HFF-Myc (cell line): Measurements from ENCODE around the gene USP4.
"Not testable (repeated sequence)": the region's sequence is repeated elsewhere in the genome, so short reads cannot be mapped to it uniquely, and the experiment has no call there.

ENCODE experiments used
- DNase-seq: peaks from one replicate; pipeline ENCODE4 v3.0.0-alpha.2; 2011; ENCODE audit warnings: low read depth; ENCODE audit errors: extremely low read depth
- H3K4me3 ChIP-seq: replicated peaks from 2 replicates; pipeline ENCODE4 v1.5.1; 2011; ENCODE audit warnings: low read depth, mild to moderate bottlenecking, control low read depth, low read length
- CTCF ChIP-seq: IDR thresholded peaks from 2 replicates; pipeline ENCODE4 v1.5.1; 2012; ENCODE audit warnings: mild to moderate bottlenecking, low read depth, low read length, control low read depth; ENCODE audit errors: missing control alignments

Gene USP4

DNA sequence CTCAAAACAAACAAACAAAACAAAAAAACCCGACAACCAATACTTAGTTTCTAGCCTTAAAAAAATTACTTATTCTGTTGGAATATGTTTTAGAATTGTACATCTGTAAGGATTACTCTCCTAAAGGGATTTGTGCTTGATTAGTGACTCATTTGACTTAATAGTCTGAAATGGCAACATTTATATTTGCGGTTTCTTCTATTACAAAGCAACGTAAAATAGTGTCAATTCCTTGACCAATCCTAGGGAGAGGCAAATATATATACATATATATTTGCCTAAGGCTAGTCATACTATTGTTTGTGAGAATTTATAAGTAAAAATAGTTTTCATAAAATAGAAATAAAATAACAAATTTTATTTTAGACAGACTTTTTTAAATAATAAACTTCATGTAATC, 102.5 kb downstream of the USP4 start:
- H3K4me3 ChIP-seq: no peak overlapping the region
- TF ChIP-seq CTCF: no peak
- DNase-seq: no peak

DNA sequence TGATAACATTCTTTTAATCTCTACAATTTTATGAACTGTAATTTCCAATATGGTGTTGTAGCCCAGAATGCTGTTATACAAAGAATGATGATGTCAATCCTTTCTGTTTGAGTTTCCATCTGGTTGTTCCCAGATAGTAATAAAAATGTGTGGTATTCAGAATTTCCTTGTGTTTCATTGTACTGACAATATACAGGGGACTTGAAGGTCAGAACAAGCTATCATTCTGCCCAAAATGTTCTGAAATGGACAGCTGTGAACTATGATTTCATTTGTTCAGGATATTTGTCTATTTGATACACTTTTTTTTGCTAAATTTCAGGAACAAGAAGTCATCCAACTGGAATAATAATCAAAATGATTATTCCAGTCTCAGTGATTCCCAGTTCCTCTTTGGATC, 103.6 kb downstream of the USP4 start:
- DNase-seq: no peak
- H3K4me3 ChIP-seq: no peak overlapping the region
- TF ChIP-seq CTCF: no peak

DNA sequence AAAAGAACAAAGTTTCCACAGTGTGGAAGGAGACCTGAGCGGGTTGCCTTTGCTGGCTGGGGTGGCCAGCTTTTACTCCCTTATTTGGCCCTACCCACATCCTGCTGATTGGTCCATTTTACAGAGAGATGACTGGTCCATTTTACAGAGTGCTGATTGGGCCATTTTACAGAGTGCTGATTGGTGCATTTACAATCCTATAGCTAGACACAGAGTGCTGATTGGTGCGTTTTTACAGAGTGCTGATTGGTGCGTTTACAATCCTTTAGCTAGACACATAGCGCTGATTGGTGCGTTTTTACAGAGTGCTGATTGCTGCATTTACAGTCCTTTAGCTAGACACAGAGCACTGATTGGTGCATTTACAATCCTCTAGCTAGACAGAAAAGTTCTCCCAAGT, 111.0 kb downstream of the USP4 start:
- not testable (repeated sequence) for H3K4me3 ChIP-seq, DNase-seq
